T1000 (cell line): ENCODE results near the gene DCTN4.
A peak's percentile ranks its signal among the peaks of the same experiment; 100 is the strongest.

Experiments used
- DNase-seq: peaks from one replicate; lab custom pipeline; 2025; ENCODE audit warnings: mixed read lengths; lab: John Stamatoyannopoulos, UW

Gene DCTN4

DNA sequence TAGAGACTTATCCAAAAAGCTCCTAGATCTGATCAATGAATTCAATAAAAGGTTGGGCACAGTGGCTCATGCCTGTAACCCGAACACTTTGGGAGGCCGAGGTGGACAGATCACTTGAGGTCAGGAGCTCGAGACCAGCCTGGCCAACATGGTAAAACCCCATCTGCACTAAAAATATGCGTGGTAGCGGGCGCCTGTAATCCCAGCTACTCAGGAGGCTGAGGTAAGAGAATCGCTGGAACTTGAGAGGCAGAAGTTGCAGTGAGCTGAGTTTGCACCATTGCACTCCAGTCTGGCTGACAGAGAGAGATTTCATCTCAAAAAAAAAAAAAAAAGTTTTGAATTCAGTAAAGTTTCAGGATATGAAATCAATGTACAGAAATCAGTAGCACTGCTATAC lies 20.0 kb downstream of the DCTN4 start:
- DNase-seq: no peak

DNA sequence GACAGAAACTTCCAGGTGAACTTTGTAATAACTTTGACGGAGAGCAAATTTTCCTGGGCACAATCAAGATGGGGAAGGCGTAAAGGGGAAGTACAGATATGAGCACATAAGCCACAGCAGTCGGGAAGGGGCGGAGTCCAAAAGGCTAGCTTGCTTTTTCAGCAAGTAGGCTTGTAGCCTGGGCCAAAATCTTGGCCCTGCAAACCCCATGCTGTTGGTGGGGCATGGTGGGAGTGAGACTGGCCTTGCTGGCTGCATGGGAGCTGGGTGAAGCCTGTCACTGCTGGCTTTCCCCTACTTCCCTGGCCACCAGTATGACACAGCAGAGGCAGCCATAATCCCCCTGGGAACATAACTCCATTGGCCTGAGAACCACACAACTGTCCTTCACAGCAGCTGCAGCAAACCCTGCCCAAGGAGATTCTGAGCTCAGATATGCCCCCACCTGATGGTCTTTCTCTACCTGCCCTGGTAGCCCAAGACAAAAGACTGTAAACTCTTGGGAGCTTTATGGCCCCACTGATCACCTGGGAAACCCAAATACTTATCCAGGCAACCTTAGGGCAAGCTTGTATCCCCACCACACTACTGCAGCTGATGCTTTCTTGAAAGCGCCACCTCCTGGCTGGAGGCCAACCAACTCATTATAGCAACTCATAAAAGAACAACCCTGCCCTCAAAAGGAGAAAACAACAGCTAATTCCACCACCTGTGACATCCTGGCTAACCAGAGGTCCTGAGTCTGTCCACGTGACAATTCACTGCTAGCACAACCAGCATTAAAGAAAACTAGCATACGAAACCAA lies 24.0 kb downstream of the DCTN4 start:
- no peak for DNase-seq

DNA sequence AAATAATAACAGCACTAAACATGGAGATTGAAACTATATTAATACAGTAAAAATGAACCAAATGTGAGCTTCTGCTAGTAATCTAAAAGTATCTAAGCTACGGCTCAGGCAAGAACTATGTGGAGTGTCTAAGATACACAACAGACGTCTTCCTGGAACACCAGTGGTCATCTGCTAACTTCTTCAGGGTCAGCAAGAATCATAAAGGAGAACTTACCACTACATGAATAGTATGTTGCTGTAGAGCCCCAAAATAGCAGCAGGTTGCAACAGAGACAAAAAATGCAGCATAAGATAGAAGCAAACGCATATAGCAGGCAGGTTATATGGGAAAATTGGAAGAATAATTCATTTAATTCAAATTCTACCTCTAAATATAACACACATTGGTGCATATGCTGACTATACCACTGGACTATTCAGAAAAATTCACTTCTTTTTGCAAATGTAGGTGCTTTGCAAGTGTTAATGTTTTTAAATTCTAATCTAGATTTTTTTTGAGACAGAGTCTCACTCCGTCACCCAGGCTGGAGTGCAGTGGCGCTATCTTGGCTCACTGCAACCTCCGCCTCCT lies 27.1 kb downstream of the DCTN4 start:
- no peak for DNase-seq

DNA sequence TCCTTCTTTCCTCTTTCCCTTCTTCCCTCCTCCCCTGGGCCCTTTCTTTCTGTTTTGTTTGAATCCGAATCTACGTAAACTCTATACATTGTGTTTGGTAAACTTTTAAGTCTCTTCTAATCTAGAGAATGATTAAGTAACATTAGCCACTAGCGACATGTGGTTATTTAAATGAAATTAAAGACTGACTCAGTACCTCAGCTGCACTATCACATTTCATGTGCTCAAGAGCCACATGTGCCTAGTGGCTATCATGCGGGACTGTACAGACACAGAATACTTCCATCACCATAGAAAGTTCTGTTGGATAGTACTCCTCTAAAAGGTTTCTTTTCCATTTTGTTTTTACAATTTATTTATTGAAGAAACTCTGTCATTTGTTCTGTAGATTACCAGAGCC lies 29.0 kb downstream of the DCTN4 start:
- no peak for DNase-seq

DNA sequence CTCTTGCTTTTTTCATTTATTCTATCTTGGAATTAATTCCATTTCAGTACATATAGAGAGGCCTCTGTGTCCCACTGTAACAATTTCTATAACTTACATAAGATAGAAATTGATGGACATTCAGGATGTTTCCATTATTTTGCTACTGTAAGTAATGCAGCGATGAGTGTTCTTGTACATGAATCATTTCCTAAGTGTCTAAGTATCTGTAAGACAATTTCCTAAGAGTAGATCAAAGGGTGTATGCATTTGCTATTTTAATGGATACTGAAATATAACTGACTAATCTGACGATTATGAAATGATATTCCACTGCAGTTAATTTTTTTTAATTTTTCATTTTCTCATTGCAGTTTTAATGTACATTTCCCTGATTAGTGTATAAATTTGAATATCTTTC lies 35.0 kb downstream of the DCTN4 start:
- DNase-seq: no peak

DNA sequence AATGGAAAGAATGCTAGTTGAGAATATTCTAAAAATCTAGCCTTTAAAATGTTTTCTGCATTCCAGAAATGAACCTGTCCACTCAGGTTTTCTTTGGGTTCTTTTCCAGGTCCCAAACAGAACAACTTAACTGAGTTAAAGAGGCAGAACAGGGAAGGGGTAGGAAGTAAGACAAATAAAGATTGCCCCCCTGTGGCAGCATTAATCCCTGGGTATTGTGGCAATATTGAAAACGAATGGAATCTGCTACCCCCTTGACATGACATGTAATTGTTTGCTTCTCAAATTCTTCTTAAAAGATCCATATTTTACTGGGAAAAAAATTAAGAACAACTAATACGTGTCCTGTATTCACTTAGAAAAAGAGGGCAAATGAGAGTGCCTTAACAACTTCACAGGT lies 48.7 kb downstream of the DCTN4 start:
- DNase-seq: no peak

DNA sequence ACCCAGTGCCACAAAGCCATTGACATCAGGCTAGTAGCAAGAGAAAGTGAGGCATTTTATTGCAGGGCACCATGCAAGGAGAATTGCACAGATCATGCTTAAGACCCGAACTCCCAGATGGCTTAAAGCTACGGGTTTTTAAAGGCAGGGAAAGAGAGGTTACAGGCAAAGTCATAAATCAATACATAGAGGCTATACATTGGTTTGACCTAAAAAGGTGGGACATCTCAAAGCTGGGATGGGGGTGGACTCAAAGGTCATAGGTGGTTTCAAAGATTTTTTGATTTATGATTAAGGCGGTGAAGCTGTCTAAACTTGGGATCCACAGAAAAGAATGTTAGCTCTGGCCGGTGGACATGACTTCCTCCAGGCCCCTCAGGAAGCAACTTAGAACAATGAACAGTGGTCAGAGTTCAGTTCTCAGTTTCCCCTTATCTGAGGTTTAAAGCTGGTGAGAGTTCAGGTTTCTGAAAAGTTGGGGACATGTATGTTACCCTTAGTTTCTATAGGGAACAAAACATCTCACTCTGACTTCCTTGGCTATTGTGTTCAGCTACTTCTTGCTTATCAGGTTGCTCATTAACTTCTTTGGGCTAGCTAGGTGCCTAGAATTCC lies 51.9 kb downstream of the DCTN4 start:
- DNase-seq: no peak

DNA sequence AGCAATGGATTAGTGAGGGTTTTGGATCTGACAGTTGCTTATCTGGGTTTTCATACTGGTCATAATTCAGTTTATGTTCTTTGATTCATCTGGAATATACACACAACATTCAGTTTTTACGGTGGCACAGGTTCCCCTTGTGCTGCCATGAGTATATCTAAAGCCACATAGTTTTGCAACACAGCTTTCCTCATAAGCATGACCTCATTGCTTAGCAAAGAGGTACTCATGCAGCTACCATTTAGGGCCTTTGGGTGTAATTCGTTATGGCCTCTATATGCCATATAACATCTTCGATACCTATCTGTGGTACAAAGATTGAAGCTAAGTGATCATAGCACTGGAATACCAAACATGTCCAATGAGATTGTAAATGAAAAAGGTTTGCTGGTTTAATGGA lies 55.1 kb downstream of the DCTN4 start:
- no peak for DNase-seq

DNA sequence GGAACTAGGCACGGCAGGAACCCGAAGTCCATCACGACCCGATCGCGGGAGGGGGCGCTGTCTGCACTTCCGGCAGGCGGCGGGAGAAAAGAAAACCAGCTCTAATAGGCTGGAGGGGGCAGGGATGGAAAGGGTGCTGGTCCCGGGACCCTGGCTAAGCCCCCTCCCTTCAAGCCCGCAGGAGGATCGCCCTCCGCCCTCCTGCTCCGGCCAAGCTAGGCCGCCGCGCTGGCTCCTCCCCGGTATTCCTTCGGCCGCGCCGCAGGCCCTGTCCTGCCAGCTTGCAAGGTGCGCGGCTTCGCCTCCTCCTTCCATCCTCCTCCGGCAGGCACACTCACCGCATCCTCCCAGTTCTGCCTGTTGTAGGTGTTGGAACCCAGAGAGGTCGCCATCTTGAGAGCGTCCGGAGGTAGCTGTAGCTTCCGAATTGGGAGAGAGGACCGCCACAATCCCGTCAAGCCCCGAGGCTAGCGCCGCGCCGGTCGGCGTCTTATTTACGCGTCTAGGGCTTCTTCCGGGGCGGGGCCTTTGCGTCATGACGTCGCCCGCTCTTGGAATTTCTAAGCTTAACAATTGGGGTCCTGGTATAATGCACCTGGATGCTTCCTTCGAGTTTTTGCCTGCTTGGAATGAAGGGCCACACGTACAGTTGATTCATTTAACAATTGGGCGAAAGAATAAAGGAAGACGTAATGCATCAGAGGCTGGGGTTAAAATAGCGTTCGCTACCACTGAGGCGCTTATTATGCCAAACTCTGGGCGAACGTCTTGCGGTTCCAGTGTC lies 58.0 kb downstream of the DCTN4 start, which contains the start of gene RBM22:
RBM22 (minus strand) TSS at position 469 of the 784 bp plus-strand sequence; CDS start at position 392, 77 bp downstream.
- peak; percentile 77 for DNase-seq

DNA sequence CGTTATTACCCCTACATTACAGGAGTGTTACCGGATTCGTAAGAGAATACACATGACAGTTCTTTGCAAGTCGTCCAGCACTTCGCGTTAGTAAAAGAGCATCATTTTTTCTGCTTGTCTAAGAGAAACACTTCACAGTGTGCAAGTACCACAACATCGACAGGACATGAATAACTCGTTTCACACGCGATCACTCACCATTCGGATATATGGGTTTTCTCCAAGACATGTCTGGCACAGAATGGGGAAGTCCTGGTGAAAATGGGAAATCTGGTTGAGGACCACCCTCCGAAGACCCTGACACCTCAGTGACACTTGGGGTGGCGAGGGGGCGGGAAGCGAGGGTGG lies 58.6 kb downstream of the DCTN4 start:
- DNase-seq: no peak

DNA sequence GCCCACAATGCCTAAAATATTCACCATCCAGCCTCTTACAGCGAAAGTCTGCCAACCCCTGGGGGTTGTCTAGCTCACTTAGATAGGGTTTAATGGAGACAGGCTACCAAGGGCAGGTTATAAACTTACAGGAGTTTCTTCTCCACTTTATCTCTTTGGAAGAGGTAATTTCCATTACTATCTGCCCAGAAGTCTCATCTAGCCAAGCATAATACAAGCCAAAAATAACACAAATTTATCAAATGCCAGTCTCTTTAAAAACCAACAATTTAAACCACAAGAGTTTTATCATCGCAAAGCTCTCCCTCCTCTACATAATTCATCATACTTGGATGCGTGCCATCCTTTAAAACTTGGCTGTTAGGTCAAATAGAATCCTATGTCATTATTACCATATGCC lies 64.2 kb downstream of the DCTN4 start:
- no peak for DNase-seq

DNA sequence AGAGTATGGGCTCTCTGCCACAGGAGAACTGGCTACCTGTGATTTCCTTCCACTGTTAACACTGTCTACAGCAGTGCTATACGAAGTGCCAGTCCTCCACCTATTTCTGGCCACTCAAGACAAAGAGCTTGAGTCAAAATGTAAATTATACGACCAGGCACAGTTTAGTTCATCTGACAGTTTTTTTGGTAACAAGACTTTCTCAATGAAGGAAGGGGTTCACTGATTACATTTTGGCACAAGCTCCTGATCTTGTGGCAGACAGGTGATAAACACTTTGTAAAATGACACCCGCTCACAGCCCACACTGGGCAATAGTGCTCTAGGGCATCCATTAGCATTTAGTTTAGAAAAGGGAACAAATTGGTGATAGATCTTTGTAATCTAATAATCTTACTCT lies 66.5 kb downstream of the DCTN4 start:
- no peak for DNase-seq

DNA sequence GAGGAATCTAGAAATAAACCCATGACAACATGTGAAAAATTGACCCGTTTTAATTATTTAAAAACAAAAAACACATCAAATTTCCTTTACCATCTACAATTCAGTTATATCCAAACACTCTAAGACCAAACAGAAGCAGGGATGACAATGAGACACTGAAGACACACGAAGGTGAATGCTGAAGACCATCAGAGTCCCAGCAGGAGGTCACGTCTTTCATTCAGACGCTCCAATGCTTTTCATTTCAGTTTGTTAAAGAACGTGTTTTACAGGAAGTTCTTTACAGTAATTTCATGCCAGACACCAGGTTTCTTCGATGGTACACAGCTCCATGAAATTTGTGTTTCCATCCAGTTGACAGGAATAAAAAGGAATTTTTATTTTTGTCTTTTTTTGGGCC lies 68.1 kb downstream of the DCTN4 start:
- DNase-seq: no peak

DNA sequence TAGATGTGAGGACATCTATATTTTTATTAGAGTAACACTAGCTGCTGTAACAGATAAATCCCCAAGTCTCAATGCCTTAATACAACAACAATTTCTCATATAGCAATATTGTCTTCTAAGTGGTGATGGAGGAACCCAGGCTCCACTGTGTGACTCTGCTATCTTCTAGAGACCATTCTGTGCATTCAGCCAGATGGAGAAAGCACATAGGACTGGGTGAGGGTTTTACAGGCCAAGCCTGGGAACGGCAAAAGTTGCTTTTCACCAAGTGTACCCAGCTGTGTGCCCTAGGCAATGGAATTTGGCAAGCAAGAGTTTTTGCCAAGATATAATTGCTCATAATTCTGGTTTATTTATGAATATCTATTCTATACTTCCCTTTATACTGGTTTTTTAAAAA lies 69.7 kb downstream of the DCTN4 start:
- DNase-seq: no peak

DNA sequence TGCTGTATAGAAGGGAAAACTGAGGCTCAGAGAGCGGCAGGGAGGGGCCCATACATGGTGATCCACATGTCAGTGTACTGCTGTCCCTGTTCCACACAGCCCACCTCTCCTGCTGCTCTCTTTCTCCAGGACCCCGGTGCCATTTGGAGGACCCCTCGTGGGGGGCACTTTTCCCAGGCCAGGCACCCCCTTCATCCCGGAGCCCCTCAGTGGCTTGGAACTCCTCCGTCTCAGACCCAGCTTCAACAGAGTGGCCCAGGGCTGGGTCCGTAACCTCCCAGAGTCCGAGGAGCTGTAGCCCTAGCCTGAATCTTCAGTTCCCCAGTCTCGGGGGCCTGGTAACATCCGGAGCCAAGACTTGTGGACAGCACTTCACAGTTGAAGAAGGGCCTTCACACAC lies 82.2 kb downstream of the DCTN4 start:
- DNase-seq: no peak

DNA sequence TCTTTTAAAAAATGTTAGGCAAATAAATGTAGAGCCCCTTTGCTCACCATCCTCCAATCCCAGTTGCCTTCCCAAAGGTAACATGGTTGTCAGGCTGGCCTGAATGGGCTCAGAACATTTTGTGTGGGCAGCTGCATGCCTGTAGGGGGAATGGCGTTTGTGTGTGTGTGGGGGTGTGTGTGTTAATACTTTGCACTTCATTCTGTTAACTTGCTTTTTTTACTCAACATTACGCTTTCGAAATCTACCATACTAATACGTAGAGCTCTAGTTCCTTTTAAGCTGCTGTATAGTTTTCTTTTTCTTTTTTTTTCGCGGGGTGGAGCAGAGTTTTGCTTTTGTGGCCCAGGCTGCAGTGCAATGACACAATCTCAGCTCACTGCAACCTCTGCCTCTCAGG lies 83.7 kb downstream of the DCTN4 start:
- DNase-seq: no peak

DNA sequence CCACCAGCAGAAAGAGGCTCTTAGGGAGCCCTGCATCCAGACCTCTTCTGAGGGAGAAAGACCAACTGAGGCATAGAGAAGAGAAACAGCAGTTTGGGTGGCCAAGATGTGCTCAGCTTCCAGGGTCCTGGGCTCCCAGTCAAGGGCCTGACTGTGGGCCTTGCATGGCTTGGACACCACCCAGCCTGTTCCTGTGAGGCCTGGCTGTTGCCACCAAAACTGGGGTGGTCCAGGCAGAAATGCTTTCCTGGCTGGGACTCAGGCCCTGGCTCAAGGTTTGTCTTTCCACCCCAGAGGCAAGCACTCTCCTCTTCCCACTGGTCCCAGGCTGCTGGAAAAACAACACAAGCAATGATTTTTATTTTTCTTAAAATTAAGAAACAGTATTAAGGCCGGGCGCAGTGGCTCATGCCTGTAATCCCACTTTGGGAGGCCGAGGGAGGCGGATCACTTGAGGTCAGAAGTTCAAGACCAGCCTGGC lies 84.4 kb downstream of the DCTN4 start:
- no peak for DNase-seq

DNA sequence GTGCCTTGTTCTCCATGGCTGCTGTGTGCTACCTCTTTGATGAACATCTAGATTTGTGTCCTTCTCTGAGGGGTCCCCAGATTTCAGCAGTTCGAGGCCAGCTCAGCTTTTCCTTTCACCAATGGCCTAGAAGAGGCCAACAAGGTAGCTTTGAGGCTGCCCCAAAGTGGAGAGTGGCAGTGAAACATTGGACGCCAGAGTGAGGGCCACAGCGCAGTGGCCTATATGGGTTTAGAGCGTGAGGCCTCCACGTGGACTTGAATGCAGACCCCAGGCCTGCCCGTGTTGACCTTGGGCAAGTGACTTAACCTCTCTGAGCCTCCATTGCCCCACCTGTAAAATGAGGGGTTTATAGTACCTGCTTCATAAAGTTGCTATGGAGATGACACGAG lies 85.9 kb downstream of the DCTN4 start:
- no peak for DNase-seq

DNA sequence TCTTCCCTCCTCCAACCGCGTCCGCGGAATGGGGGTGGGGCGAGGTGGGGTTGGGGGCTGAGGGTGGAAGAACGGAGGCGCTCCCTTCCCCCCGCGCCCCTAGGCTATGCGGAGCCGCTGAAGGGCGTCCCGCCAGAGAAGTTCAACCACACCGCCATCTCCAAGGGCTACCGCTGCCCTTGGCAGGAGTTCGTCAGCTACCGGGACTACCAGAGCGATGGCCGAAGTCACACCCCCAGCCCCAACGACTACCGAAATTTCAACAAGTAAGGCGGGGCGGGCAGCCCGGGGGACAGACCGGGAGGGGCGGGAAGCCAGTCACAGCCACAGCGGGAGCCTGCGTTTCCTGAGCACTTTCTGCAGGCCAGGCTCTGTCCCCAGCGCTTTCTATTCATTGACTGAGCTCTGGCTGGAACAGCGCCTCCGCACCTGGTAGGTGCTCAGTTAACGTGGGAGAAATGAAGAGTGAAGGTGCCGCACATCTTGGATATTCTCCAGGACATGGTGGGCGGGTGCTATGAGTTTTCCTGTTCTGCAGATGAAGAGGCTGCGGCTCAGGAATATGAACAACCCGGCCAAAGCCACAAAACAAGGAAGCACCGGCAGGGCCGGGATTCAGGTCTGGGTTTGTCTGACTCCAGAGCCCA lies 86.5 kb downstream of the DCTN4 start:
- no peak for DNase-seq

DNA sequence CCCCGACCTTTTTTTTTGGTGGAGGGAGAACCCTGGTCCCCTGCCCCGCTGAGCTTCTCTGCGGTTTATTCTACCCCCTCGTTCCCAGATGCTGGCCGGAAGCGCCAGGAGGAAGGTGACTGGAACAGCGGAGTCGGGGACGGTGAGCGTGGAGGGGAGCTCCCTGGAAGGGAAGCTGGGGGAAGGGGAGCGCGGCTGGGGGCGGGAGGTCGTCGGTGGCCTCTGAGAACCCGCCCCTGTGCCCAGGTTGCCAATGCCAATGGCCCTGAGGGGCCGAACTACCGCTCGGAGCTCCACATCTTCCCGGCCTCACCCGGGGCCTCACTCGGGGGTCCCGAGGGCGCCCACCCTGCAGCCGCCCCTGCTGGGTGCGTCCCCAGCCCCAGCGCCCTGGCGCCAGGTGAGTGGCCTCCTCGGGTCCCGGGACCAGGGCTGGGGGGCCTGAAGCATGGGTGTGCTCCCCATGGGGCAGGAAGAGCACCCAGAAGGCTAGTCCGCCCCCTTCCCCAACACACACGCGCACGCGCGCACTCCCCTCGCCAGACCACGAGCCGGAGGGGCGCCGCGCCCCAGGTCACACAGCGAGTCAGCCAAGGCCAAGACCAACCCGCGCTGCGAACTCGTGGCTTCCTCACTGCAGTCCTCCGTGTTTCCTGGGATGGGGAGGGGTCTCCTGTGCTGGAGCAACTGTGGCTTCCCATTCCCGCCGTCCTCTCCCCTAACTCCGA lies 87.1 kb downstream of the DCTN4 start:
- no peak for DNase-seq

DNA sequence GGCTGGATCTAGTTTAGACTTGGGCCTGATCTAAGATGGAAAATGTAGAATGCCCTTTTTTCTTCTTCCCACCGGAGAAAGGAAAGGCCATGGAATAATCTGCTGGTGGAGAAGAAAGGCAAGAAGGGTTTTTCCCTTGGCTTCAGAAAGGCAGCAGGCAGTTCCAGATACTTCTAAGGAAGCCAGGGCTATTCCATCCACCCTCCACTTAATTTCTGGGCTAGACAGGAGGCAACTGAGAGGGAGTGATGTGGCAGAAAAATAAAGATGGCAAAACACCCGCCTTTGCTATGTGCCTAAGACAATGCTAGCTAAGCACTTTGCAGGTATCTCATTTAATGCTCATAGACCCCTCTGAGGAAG lies 87.9 kb downstream of the DCTN4 start:
- DNase-seq: no peak
